Endothelial cell (in vitro differentiated cells): ENCODE measurements around the gene TP53I13. TPM values are rescaled to one million over a fixed set of nuclear protein-coding genes. Genes with fewer than 3 reads are reported as not detected.

Source experiments
- DNase-seq: peaks from one replicate; pipeline ENCODE4 v3.0.0; 2021; ENCODE audit warnings: low spot score
- H3K27ac Mint-ChIP-seq: one replicate; pipeline ENCODE4 v1.8.0; 2021; ENCODE audit warnings: mixed read lengths, inconsistent platforms; ENCODE audit not compliant: unreplicated experiment
- H3K27me3 Mint-ChIP-seq: one replicate; pipeline ENCODE4 v1.8.0; 2021; ENCODE audit warnings: mild to moderate bottlenecking, moderate library complexity, mixed read lengths, inconsistent platforms; ENCODE audit not compliant: unreplicated experiment
- H3K36me3 Mint-ChIP-seq: one replicate; pipeline ENCODE4 v1.8.0; 2021; ENCODE audit warnings: mild to moderate bottlenecking, low read depth, mixed read lengths, inconsistent platforms; ENCODE audit not compliant: unreplicated experiment
- H3K4me1 Mint-ChIP-seq: one replicate; pipeline ENCODE4 v1.8.0; 2021; ENCODE audit warnings: mild to moderate bottlenecking, mixed read lengths, inconsistent platforms; ENCODE audit not compliant: unreplicated experiment
- H3K4me3 Mint-ChIP-seq: one replicate; pipeline ENCODE4 v1.8.0; 2021; ENCODE audit warnings: mild to moderate bottlenecking, mixed read lengths, inconsistent platforms; ENCODE audit not compliant: unreplicated experiment
- H3K9me3 Mint-ChIP-seq: one replicate; pipeline ENCODE4 v1.8.0; 2021; ENCODE audit warnings: mixed read lengths, inconsistent platforms; ENCODE audit not compliant: unreplicated experiment
- CTCF ChIP-seq: fragments of 200-600 bp; sonication (generic); IDR thresholded peaks from one replicate; pipeline ENCODE4 v1.5.0; 2021; ENCODE audit warnings: antibody characterized with exemption; ENCODE audit not compliant: unreplicated experiment
- total RNA-seq: library from RNA; stranded (reverse); fragmentation: NEBNext Ultra II Directional; extraction: Animal tissue kit (Norgen Biotek cat#: 25700); gene quantifications from one replicate; pipeline ENCODE4 v1.2.1, GENCODE V29; 2021; ENCODE audit not compliant: unreplicated experiment

TP53I13 gene
- total RNA-seq, 1 donor from 2014 or later: 15.7 TPM

- Mint-ChIP-seq H3K36me3 (no peaks in the 10 kb centered on the region), H3K27ac (no peak overlapping the region), H3K9me3 (no peaks in the 10 kb centered on the region), H3K27me3 (peaks cover 26% of the 10 kb centered on the region), H3K4me1 (peaks cover 18% of the 10 kb centered on the region), H3K4me3 (peak overlapping the region; percentile 74)
- DNase-seq: no peak
- no peak for TF ChIP-seq CTCF
Measured at GRCh38 chr17:29616300-29617048, 48.0 kb downstream of the TP53I13 start.

DNA sequence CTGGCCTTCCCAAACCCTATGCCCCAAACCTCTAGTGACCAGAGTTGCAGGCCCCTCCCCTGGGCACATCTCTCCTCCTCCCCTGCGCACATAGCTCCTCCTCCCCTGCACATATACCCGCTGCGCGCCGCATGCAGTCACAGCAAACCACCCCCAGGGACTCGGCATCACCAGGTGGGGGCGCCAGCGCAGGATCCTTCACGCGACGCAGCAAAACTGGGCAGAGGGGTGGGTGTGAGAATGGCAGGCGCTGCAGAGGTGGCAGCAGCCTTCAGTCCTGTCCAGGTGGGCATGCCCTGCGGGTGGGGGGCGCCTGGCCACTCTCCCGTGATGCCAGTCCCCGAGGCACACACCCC, 48.6 kb downstream of the TP53I13 start:
- H3K9me3 Mint-ChIP-seq: no peaks in the 10 kb centered on the region
- H3K4me1 Mint-ChIP-seq: peaks cover 18% of the 10 kb centered on the region
- DNase-seq: peak; percentile 91
- H3K27ac Mint-ChIP-seq: no peak overlapping the region
- H3K27me3 Mint-ChIP-seq: peaks cover 32% of the 10 kb centered on the region
- H3K36me3 Mint-ChIP-seq: no peaks in the 10 kb centered on the region
- TF ChIP-seq CTCF: peak; percentile 74
- peak overlapping the region; percentile 74 for H3K4me3 Mint-ChIP-seq

- peaks cover 18% of the 10 kb centered on the region for H3K4me1 Mint-ChIP-seq
- H3K9me3 Mint-ChIP-seq: no peaks in the 10 kb centered on the region
- TF ChIP-seq CTCF: peak; percentile 37
- peaks cover 32% of the 10 kb centered on the region for H3K27me3 Mint-ChIP-seq
- H3K27ac Mint-ChIP-seq: no peak overlapping the region
- no peaks in the 10 kb centered on the region for H3K36me3 Mint-ChIP-seq
- no peak overlapping the region for H3K4me3 Mint-ChIP-seq
- DNase-seq: peak; percentile 76
Measured at GRCh38 chr17:29617481-29618271, 49.2 kb downstream of the TP53I13 start.

DNA sequence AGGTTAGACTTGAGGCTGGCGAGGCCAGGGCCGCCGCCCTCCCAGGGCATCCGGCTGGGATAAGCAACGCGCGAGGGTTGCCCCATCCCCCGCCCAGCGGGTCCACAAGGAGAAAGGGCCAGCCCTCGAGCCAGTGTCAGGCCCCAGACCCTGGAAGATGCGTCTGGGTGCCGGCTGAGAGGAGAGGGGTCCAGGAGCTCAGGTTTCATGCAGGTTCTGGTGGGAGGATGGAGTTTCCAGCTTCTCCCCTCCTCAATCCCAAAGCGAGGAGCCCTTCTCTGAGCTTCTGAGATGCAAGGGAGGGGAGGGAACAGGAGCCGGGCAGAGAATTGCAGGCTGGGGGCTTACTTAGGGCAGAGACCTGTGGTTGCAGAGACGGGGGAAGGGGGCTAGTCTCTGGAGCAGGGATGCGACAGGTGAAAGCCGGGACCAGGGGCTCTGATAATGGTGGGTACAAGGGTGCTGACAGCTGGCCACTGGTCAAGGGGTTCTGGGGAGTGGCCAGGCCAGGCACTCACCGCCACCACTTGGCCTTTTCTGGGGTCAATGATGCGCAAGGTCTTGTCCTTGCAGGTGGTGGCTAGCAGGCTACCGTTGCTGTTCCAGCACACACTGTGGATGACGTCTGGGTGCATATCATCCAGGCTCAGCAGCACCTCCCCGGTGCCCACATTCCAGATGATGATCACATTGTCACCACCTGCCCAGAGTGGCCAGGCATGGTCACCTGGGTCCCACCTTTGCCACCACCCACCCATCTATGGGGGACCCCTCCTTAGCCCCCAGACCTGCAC, 50.0 kb downstream of the TP53I13 start:
- DNase-seq: no peak
- H3K4me1 Mint-ChIP-seq: peaks cover 22% of the 10 kb centered on the region

More for the DNA sequence above, 50.0 kb downstream of the TP53I13 start:
- Mint-ChIP-seq H3K36me3 (no peaks in the 10 kb centered on the region), H3K27me3 (peaks cover 34% of the 10 kb centered on the region), H3K27ac (no peak overlapping the region), H3K9me3 (no peaks in the 10 kb centered on the region), H3K4me3 (no peak overlapping the region)
- TF ChIP-seq CTCF: no peak
